NCI-H2196 (cell line): Measurements from ENCODE around the gene ARF3.

Experiments
- DNase-seq: peaks from one replicate; lab custom pipeline; 2025; ENCODE audit not compliant: unreplicated experiment; lab: John Stamatoyannopoulos, UW

ARF3 gene

GRCh38 chr12:48957141-48958048 is at the start of gene ARF3:
Gene ARF3, minus strand, starts transcription at chr12:48957487. Its CDS starts 16,392 bp downstream, at chr12:48941095.
- peak; percentile 96 for DNase-seq

- DNase-seq, result no peak
Measured at GRCh38 chr12:49000346-49000745, 43.1 kb upstream of the ARF3 start.

- DNase-seq, result peak; percentile 26
Measured at GRCh38 chr12:48999371-49000131, 42.3 kb upstream of the ARF3 start, which contains the start of gene DDN. Gene DDN, minus strand, starts transcription at chr12:48999375. Its CDS starts 88 bp downstream, at chr12:48999287.

DNA sequence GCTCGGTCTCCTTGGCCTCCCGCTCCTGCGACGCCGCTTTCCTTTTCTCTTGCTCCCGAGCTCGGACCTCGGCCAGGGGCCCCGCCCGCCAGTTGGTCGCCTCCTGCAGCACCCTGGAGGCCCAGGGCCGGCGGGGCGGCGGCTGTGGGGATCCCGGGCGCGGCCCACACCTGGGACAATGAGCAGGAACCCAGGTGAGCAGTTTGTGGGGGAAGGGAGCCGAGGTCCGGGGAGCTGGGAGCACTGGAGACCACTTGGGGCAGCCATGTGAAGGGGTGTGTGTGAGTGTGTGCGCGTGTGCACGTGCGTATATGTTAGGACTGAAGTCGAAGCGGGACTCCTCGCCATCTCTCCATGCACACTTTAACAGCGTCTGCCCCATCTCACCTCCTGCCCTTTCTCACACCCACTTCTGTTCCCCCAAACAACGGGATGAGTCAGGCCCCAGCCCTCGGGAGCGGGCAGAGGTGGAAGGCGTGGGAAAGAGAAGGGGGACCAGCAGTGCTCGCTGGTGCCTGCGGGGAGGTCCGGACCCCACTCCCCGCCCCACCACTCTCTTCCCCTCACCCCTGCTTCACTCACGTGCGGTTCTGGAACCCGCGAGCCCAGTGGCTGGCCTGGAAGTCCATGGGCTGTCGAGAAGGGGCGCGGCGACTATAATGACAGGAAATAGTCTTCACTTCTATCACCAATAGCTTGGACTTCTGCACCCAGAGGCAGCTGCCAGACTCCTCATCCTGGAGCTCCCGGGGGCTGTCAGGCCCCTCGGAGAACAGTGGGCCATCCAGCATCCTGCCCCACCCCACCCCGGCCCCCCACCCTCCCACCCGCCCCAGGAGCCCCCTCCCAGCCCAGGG is 41.4 kb upstream of the ARF3 start:
- no peak for DNase-seq

DNA sequence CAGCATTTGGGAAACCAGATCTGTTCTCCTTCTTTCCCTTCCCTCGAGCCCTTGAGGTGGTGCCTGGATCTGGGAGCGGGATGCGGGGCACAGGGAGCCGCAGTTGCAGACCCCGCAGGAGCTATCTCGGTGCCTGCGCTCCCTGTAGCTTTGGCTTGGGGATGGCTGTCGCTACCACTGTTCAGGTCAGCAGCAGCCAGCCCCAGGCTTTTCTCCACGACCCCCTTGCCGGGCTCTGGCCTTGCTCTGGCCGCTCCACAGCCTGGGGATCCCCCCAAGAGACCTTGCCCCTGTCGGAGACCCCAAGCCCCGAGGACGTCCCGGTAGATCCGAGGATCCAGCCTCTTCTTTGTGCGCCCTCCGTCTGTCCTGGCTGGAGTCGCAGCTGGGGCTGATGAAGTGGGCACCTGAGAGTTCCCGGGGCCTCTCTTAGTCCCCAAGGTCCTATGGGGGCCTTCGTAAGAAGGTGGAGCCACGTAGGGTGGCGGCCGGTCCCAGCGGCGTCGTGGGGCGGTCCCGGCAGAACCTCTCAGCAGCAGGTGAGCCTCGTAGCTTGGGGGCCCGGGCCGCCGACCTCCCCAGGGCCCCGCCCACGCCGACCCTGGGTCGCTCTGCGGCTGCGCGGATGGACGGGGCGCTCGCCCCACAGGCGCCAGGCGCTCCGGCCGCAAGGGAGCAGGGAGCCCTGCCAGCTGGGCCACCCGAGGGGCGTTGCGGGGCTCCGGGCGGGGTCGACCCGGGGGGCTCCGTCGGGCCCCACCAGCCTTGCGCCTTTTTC is 40.6 kb upstream of the ARF3 start:
- DNase-seq, result peak; percentile 41

- no peak for DNase-seq
Measured at GRCh38 chr12:48996794-48997718, 39.8 kb upstream of the ARF3 start.

GRCh38 chr12:48995086-48995879 is 38.0 kb upstream of the ARF3 start:
- peak; percentile 77 for DNase-seq

GRCh38 chr12:48994224-48995085 is 37.2 kb upstream of the ARF3 start:
- no peak for DNase-seq

GRCh38 chr12:48993787-48994186 is 36.5 kb upstream of the ARF3 start:
- no peak for DNase-seq

- DNase-seq, result no peak
Measured at GRCh38 chr12:48991247-48992050, 34.2 kb upstream of the ARF3 start.

DNA sequence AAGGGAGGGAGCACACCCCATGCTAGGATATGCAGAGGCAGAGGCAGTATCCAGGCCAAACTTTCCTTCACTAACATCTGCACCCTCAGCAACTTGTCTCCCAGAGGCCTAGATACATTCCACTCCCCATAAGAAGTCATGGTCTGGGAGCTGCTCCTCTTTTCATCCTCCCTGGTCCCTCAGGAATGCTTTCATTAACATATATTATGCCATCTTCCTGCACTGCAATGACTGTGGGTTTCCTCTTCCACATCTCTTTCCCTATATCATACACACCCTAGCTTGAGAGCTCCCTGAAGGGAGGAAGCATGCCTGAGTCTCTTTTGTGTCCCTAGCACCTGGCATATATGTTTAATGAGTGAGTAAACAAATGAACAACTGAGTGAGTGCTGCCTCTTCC is 33.3 kb upstream of the ARF3 start:
- DNase-seq, result no peak

GRCh38 chr12:48988030-48988649 is 30.9 kb upstream of the ARF3 start:
- DNase-seq, result peak; percentile 81

- no peak for DNase-seq
Measured at GRCh38 chr12:48986720-48987291, 29.5 kb upstream of the ARF3 start.

GRCh38 chr12:48985901-48986300 is 28.6 kb upstream of the ARF3 start:
- DNase-seq, result no peak

DNA sequence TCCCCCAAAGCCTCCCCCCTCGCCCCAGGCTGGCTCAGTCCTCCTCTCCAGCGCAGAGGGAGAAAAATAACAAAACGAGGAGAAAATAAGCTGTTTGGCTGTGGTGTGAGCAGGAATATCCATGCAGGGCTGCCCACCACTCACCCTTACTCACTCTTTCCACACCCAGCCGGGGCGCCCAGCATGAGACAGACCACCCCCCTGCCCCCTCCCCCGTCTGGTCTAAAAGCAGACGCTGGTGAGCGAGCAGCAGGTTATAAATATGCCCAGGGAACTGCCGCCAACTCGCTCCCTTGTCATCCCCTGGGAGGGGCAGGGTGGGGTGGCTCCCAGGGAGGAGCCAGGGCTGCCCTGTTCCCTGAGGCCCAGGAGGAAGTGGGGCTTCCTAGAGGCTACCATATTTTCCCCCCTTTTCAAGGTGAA is 28.2 kb upstream of the ARF3 start:
- DNase-seq, result no peak
